Motor neuron (in vitro differentiated cells): Measurements from ENCODE around the gene IGLL5. TPM values are rescaled to one million over a fixed set of nuclear protein-coding genes. Genes with fewer than 3 reads are reported as not detected.
"Not testable (repeated sequence)": the region's sequence is repeated elsewhere in the genome, so short reads cannot be mapped to it uniquely, and the experiment has no call there.

Experiments used
- ATAC-seq, 8 experiments: fragments of 200-7000 bp; cut with Tn5 transposase; replicated peaks in 6 of 8; 2 replicates each; pipeline ENCODE4 v1.8.0; 2021; ENCODE audit warnings: mild to moderate bottlenecking in 8 of 8, moderate library complexity in 8 of 8
- H3K27ac ChIP-seq, 2 donors: fragments of 250-450 bp; sonication (Bioruptor Pico); 2 replicates each; pipeline ENCODE4 v1.9.0; 2021; ENCODE audit warnings: antibody characterized with exemption in 2 of 2, mild to moderate bottlenecking in 2 of 2, moderate library complexity in 1 of 2
- H3K4me1 ChIP-seq, 2 donors: fragments of 250-450 bp; sonication (Bioruptor Pico); replicated peaks in 1 of 2; 2 replicates each; pipeline ENCODE4 v1.6.1; 2021; ENCODE audit warnings: antibody characterized with exemption in 2 of 2, mild to moderate bottlenecking in 2 of 2, moderate library complexity in 1 of 2
- H3K4me3 ChIP-seq, 5 donors: fragments of 250-450 bp; sonication (Bioruptor Pico); 2 replicates each; pipeline ENCODE4 v1.9.0; 2021; ENCODE audit warnings: antibody characterized with exemption in 5 of 5, mild to moderate bottlenecking in 5 of 5, moderate library complexity in 4 of 5
- WGBS, 10 experiments: fragments of 450-650 bp; shearing (Covaris generic); methylation state at CpG; one replicate each; pipeline ENCODE4 v1.0.0; 2022; 5-methylcytosine and 5-hydroxymethylcytosine counted together
- in situ Hi-C, 9 experiments: fragments of 400-800 bp; cut with MboI; loops; one replicate each; pipeline ENCODE4 v1.15.0; 2021; ENCODE audit warnings: low sequenced_read_pairs in 9 of 9, low pct_unique_long_range_greater_than_20kb in 2 of 9; ENCODE audit not compliant: unreplicated experiment in 9 of 9
- total RNA-seq, 8 experiments: library from RNA; unstranded; fragments of 300-600 nt; gene quantifications; 2 replicates each; pipeline versions ENCODE4 v1.2.3 to v1.2.4, GENCODE V29; 2022

The IGLL5 gene
- total RNA-seq, 8 experiments from 2014 or later, result 0.13 to 0.62 (median 0.25) TPM; not detected in 5

DNA sequence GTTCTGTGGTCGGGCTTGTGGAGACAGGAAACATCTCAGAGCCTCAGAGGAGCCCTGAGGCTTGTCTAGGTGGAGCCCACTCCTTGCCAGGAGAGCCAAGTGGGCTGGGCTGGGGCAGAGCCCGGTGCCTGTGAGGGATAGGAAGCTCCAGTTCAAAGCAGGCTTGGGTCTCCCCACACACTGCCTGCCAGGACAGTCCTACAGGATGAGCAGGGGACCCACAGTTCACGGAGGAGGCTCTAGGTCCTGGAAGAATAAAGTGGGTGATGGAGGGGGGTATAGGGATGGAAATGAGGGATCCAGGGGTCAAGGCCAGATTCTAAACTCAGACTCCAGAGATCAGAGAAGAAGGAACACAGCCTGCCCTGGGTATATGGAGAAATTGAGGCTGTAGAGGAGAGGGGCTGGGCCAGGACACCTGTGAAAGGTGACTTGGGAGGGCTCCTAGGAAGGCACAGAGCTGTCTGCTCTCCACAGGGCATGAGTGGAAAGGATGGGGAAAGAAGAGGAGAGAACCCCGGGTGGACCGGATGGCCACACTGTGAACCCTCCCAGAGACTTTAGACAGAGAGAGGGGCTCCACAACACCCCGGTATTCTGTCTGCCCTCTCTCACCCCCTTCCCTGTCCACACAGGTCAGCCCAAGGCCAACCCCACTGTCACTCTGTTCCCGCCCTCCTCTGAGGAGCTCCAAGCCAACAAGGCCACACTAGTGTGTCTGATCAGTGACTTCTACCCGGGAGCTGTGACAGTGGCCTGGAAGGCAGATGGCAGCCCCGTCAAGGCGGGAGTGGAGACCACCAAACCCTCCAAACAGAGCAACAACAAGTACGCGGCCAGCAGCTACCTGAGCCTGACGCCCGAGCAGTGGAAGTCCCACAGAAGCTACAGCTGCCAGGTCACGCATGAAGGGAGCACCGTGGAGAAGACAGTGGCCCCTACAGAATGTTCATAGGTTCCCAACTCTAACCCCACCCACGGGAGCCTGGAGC, 7.4 kb downstream of the IGLL5 start:
- in situ Hi-C loops, result no loop called here
- Histone ChIP-seq H3K27ac (peak overlapping the region in 1 of 2 donors; percentile 20), H3K4me3 (no peak overlapping the region), H3K4me1 (no peaks in the 10 kb centered on the region)
- peak in 1 of 8 experiments; percentile 45 for ATAC-seq
- 40 to 81% (median 80%) methylated on average over 1 to 6 of the region's 17 CpGs; no CpG with 5 or more reads in 6 of the 10 experiments for WGBS, 10 experiments

DNA sequence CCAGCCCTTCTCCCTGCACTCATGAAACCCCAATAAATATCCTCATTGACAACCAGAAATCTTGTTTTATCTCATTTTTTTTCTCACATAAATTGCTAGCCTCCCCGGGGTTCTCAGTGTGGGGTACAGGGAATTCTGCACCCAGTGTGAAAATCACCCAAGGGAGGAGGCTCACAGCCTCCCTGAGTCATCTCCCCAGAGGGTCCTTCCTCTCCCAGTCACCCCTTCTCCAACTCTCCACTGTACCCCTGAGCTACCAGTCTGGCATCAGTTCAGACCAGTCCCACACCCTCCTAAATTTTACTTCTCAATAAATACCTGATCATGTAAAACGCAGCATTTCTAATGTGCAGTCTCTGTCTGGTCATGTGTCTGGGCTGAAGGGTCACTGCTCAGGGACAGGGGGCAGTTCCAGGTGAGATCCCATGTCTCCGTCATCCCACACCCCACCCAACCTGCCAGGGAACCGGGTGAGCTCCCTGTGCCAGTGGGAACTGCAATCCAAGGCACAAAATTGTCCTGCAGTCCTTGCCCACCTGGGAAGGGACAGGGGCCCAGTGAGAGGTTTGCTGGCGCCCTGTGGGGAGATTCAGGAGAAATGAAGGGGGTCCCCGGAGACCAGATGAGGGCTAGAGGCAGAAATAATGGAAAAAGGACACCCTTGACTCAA, 8.3 kb downstream of the IGLL5 start:
- in situ Hi-C loops, result no loop called here

DNA sequence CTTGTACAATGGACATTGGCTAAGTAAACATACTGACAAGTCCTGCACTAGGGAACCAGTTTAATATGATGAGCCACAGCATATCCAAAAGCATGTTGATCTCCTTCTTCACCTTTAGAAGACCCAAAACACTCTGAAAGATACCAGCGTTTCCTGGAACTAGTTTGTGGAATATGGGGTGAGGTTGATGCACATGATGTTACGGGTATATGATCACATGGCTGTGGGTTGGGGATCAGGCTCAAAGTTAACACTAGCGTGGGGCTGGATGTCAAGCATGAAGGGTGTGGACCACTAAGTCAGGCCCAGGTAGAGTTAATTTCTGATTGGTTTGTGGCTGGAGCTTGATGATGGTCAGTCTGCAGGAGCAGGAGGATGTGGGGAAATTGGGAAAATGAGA, 9.0 kb downstream of the IGLL5 start:
- Histone ChIP-seq H3K4me1 (no peaks in the 10 kb centered on the region), H3K27ac (peak overlapping the region in 1 of 2 donors; percentile 33), H3K4me3 (no peak overlapping the region)
- 0 to 80% (median 51%) methylated on average over 1 to 2 of the region's 3 CpGs; no CpG with 5 or more reads in 4 of the 10 experiments for WGBS, 10 experiments
- ATAC-seq, result no peak
- in situ Hi-C loops, result no loop called here

More for the DNA sequence above, 8.3 kb downstream of the IGLL5 start:
- Histone ChIP-seq H3K4me3 (no peak overlapping the region), H3K27ac (no peak overlapping the region), H3K4me1 (no peaks in the 10 kb centered on the region)
- ATAC-seq, result no peak
- 20 to 100% (median 60%) methylated on average over 1 to 4 of the region's 6 CpGs; no CpG with 5 or more reads in 2 of the 10 experiments for WGBS, 10 experiments

DNA sequence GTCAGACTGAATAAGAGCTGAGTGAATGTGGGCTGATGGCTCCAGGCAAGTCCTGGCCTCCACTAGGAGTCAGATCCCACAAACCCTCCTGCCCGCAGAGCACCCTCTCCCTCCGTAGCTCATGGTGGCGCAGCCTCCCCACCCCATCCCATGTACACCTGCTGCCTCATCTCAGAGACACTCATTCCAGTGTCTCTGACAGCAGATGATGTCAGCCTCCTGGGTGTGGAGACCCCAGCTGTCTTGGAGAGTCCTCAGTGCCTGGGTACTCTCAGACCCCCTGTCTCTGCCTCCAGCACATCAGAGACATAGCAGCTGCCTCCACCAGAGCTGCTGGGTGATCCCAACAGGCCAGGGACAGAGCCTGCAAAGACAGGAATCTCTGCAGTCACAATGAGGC, 9.5 kb downstream of the IGLL5 start:
- no peaks in the 10 kb centered on the region for H3K4me1 ChIP-seq
- WGBS, 10 experiments, result 20 to 80% (median 61%) methylated on average over 1 to 3 of the region's 3 CpGs; no CpG with 5 or more reads in 5 of the 10 experiments
- H3K27ac ChIP-seq, result peak overlapping the region in 1 of 2 donors; percentile 33
- in situ Hi-C loops, result no loop called here
- ATAC-seq, result no peak
- no peak overlapping the region for H3K4me3 ChIP-seq

DNA sequence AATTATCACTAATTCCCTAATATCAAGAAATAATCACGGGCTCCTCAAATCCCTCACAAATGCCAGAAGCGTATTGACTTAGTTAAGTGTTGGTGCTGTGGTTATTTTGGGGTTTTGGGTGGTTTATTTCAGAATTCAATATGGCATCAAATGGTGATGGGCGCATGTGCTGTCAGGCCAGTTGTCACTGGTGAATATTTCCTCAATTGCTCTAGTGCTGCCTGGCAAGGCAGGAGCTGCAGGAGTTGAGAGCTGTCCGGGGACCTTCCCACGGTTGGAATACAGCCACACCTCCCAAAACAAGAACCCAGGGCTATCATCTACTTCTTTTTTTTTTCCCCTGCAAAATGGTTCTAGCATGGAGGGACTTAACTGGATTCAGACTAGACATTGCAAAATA, 10.3 kb downstream of the IGLL5 start:
- Histone ChIP-seq H3K4me3 (no peak overlapping the region), H3K4me1 (no peaks in the 10 kb centered on the region), H3K27ac (peak overlapping the region in 1 of 2 donors; percentile 51)
- 20 to 49% (median 42%) methylated on average over 1 to 5 of the region's 5 CpGs; no CpG with 5 or more reads in 5 of the 10 experiments for WGBS, 10 experiments
- in situ Hi-C loops, result no loop called here
- no peak for ATAC-seq

DNA sequence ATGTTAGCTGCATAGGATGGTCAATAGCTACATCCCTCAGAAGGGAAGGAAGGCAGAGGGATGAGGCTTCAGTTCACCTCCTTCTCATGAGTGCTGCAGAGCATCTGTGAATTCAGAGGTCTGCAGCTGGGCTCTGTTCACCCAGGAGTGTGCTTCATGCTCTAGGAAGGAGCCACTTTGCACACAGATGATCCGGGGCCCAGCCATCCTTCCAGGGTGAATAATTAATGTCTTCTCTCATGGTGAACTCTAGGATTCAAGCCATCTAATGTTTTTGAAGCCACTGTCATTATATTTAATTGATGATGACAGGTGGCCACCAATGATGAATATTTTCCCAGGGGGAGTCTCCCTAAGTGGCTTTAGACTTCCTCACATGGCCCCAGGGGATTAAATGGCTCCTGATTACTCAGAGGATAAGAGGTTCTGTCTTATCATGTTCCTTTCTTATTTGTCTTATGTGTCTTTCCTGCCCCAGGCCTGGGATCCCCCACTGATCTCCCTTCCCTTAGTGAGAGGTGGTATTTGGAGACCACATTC, 10.9 kb downstream of the IGLL5 start:
- H3K4me1 ChIP-seq, H3K27ac ChIP-seq, in situ Hi-C loops, H3K4me3 ChIP-seq: not testable (repeated sequence)
- ATAC-seq, result peak in 1 of 8 experiments; percentile 35
- WGBS, 10 experiments, result 17 to 60% methylated on average over 1 of the region's 1 CpG; no CpG with 5 or more reads in 8 of the 10 experiments

DNA sequence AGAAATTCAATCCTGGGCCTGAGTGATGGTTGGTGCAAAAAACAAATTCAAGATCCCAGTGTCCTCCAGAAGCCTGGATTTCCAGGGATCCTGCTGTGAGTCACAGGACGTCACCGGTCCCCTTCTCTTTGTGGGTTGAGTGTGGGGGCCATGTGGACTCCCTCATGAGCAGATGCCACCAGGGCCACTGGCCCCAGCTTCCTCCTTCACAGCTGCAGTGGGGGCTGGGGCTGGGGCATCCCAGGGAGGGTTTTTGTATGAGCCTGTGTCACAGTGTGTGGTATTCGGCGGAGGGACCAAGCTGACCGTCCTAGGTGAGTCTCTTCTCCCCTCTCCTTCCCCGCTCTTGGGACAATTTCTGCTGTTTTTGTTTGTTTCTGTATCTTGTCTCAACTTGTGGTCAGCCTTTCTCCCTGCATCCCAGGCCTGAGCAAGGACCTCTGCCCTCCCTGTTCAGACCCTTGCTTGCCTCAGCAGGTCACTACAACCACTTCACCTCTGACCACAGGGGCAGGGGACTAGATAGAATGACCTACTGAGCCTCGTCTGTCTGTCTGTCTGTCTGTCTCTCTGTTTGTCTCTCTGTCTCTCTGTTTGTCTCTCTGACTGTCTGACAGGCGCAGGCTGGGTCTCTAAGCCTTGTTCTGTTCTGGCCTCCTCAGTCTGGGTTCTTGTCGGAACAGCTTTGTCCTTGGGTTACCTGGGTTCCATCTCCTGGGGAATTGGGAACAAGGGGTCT, 11.9 kb downstream of the IGLL5 start:
- 80% methylated on average over 1 of the region's 9 CpGs; no CpG with 5 or more reads in 9 of the 10 experiments for WGBS, 10 experiments

DNA sequence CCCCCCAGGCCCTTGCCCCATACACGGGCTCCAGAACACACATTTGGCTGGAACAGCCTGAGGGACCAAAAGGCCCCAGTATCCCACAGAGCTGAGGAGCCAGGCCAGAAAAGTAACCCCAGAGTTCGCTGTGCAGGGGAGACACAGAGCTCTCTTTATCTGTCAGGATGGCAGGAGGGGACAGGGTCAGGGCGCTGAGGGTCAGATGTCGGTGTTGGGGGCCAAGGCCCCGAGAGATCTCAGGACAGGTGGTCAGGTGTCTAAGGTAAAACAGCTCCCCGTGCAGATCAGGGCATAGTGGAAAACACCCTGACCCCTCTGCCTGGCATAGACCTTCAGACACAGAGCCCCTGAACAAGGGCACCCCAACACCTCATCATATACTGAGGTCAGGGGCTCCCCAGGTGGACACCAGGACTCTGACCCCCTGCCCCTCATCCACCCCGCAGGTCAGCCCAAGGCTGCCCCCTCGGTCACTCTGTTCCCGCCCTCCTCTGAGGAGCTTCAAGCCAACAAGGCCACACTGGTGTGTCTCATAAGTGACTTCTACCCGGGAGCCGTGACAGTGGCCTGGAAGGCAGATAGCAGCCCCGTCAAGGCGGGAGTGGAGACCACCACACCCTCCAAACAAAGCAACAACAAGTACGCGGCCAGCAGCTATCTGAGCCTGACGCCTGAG, 13.1 kb downstream of the IGLL5 start:
- H3K27ac ChIP-seq, in situ Hi-C loops, H3K4me1 ChIP-seq, H3K4me3 ChIP-seq, ATAC-seq: not testable (repeated sequence)
- WGBS, 10 experiments, result 68% methylated on average over 3 of the region's 16 CpGs; no CpG with 5 or more reads in 9 of the 10 experiments

More for the DNA sequence above, 11.9 kb downstream of the IGLL5 start:
- H3K27ac ChIP-seq, ATAC-seq, H3K4me3 ChIP-seq, H3K4me1 ChIP-seq, in situ Hi-C loops: not testable (repeated sequence)

DNA sequence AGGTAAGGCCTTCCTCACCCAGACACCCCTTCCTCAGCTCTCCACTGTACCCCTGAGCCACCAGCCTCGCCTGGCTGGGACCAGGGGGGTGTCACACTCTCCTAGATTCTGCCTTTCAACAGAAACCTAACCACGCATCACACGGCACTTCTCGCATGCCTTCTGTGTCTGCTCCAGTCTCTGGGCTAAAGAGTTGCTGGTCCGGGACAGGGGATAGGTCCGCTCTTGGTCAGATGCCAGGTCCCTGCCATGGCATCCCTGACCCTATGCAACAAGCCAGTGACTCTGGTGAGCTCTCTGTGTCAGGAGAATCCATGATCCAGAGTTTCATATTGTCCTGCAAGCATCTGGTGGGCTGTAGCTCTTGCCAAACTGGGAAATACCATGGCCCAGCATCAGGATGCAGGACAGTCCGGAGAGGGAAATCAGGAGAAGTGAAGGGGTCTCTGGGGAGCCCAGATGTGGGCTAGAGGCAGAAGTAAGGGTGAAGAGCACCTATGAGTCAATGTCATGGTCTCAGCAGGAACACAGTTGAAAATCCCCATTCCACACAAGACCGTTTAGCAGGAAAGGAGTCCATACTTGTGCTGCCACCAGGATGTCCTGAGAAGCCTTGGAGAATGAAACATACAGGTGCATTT, 14.1 kb downstream of the IGLL5 start:
- Histone ChIP-seq H3K4me1 (no peaks in the 10 kb centered on the region), H3K27ac (peak overlapping the region in 1 of 2 donors; percentile 30), H3K4me3 (no peak overlapping the region)
- 0 to 100% (median 79%) methylated on average over 1 to 8 of the region's 8 CpGs; no CpG with 5 or more reads in 1 of the 10 experiments for WGBS, 10 experiments
- in situ Hi-C loops, result no loop called here
- ATAC-seq, result no peak

DNA sequence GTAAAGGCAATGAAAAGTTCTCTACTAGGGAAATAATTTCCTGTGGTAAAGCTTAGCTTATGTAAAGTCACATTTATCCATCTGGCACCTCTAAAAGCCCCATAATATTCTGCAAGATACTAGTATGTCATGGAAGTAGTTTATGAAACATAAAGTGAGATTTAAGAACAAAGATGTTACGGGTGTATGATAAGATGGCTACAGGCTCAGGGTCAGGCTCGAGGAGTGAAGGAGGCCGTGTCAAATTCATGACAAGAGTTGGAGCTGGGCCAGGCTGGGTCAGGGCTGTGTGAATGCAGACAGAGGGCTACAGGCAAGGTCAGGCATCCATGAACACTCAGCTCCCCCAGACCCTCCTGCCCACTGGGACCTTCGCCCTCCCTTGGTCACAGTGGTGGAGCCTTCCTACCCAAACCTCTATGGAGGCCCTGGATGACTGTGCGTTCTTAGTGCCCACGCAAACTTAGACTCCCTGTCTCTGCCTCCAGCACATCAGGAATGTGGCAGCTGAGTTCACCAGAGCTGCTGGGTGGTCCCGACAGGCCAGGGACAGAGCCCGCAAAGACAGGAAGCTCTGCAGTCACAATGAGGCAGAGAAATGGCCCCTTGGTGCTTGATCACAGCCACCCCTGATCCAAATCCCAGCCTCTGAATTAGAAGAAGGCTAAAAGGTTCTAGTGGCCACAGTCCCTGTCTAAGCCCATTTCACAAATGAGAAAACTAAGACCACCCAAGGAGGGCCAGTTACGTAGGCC, 14.8 kb downstream of the IGLL5 start:
- Histone ChIP-seq H3K4me3 (no peak overlapping the region), H3K4me1 (no peaks in the 10 kb centered on the region), H3K27ac (peak overlapping the region in 1 of 2 donors; percentile 20)
- no peak for ATAC-seq
- 21 to 80% (median 60%) methylated on average over 1 to 8 of the region's 9 CpGs; no CpG with 5 or more reads in 1 of the 10 experiments for WGBS, 10 experiments
- in situ Hi-C loops, result no loop called here

DNA sequence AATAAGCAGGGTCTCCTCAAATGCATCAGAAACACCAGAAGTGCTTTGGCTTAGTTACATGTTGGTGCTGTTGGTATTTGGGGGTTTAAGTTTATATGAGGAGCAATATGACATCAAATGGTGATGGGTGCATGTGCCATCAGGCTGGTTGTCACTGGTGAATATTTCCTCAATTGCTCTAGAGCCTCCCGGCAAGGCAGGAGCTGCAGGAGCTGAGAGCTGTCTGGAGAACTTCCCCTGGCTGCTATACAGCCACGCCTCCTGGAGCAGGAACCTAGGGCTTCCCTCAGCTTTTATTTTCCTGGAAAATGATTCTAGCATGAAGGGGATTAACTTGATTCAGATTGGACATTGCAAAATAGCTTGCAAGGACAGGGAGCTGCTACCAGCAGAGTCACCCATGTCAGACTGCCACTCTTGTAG, 15.8 kb downstream of the IGLL5 start:
- in situ Hi-C loops, result no loop called here
- Histone ChIP-seq H3K4me1 (no peaks in the 10 kb centered on the region), H3K27ac (peak overlapping the region in 1 of 2 donors; percentile 1), H3K4me3 (no peak overlapping the region)
- ATAC-seq, result peak in 3 of 8 experiments; percentile 23 to 76 (median 47)
- 5 to 80% (median 52%) methylated on average over 1 to 2 of the region's 2 CpGs; no CpG with 5 or more reads in 5 of the 10 experiments for WGBS, 10 experiments
